Adipocyte (in vitro differentiated cells): Measurements from ENCODE around the gene PRMT5.
A peak's percentile ranks its signal among the peaks of the same experiment; 100 is the strongest.

Experiments used
- DNase-seq: peaks from one replicate; pipeline ENCODE4 v3.0.0-alpha.2; 2015; ENCODE audit warnings: low read depth
- H3K27me3 ChIP-seq: replicated peaks from 2 replicates; pipeline ENCODE4 v1.7.0; 2013; ENCODE audit warnings: mild to moderate bottlenecking, low read length, moderate library complexity; ENCODE audit not compliant: control insufficient read depth, insufficient read depth
- H3K36me3 ChIP-seq: 2 replicates; pipeline ENCODE4 v1.7.0; 2013; ENCODE audit warnings: low read length, mild to moderate bottlenecking, moderate library complexity; ENCODE audit not compliant: control insufficient read depth, insufficient read depth, severe bottlenecking
- H3K4me1 ChIP-seq: 2 replicates; pipeline ENCODE4 v1.7.0; 2013; ENCODE audit warnings: mild to moderate bottlenecking, low read length, moderate library complexity; ENCODE audit not compliant: control insufficient read depth, insufficient read depth
- H3K4me3 ChIP-seq: 2 replicates; pipeline ENCODE4 v1.7.0; 2013; ENCODE audit warnings: mild to moderate bottlenecking, low read length, moderate library complexity
- H3K9ac ChIP-seq: 2 replicates; pipeline ENCODE4 v1.7.0; 2013; ENCODE audit warnings: mild to moderate bottlenecking, low read length, moderate library complexity
- H3K9me3 ChIP-seq: 2 replicates; pipeline ENCODE4 v1.7.0; 2013; ENCODE audit warnings: mild to moderate bottlenecking, low read length, moderate library complexity; ENCODE audit not compliant: control insufficient read depth

The PRMT5 gene

GRCh38 chr14:22871224-22872032 lies 57.7 kb downstream of the PRMT5 start, which contains the start of gene LRP10:
LRP10 (plus strand) TSS chr14:22871740; CDS start chr14:22872304, 564 bp downstream.
- Histone ChIP-seq H3K4me3 (peak within 1 kb of the TSS; percentile 81), H3K9me3 (no peaks in the 10 kb centered on the region), H3K27me3 (no peaks in the 10 kb centered on the region), H3K36me3 (peaks cover 27% of the 10 kb centered on the region), H3K9ac (peak within 1 kb of the TSS; percentile 93), H3K4me1 (peaks cover 19% of the 10 kb centered on the region)
- DNase-seq, result peak; percentile 95

GRCh38 chr14:22870811-22871223 lies 58.4 kb downstream of the PRMT5 start:
- DNase-seq, result no peak
- peaks cover 19% of the 10 kb centered on the region for H3K4me1 ChIP-seq
- H3K36me3 ChIP-seq, result peaks cover 20% of the 10 kb centered on the region
- H3K9me3 ChIP-seq, result no peaks in the 10 kb centered on the region
- peak overlapping the region; percentile 93 for H3K9ac ChIP-seq
- no peaks in the 10 kb centered on the region for H3K27me3 ChIP-seq
- peak overlapping the region; percentile 81 for H3K4me3 ChIP-seq
